GM18867 (cell line): Measurements from ENCODE around the gene TWIST1.

ENCODE experiments used
- ATAC-seq: cut with Tn5 transposase; IDR thresholded peaks from one replicate; pipeline ENCODE4 v1.9.1; 2021; ENCODE audit warnings: mild to moderate bottlenecking, moderate library complexity; ENCODE audit not compliant: unreplicated experiment

Gene TWIST1

GRCh38 chr7:19117091-19117869 is at the start of gene TWIST1:
Gene TWIST1, minus strand, starts transcription at chr7:19117636. Its CDS starts 315 bp downstream, at chr7:19117321.
- ATAC-seq, result peak; percentile 35

DNA sequence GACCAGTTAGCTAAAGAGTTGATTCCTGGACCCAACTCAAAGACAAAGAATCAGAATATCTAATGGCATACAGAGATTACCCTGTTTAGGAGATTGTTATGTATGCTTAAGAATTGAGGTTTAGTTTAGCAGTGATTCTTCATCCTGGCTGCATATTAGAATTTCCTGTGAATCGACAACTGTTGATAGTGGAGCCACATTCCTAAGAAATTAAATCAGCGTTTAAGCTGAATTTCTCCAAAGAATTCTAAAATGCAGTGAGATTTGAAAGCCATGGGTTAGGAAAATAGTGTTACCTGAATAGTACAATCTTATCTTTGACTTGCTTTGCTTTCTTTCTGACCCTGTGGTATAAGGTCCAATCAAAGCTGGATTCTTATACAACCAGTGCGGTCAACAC is 44.2 kb upstream of the TWIST1 start:
- no peak for ATAC-seq

GRCh38 chr7:19146699-19147098 is 29.3 kb upstream of the TWIST1 start:
- no peak for ATAC-seq

DNA sequence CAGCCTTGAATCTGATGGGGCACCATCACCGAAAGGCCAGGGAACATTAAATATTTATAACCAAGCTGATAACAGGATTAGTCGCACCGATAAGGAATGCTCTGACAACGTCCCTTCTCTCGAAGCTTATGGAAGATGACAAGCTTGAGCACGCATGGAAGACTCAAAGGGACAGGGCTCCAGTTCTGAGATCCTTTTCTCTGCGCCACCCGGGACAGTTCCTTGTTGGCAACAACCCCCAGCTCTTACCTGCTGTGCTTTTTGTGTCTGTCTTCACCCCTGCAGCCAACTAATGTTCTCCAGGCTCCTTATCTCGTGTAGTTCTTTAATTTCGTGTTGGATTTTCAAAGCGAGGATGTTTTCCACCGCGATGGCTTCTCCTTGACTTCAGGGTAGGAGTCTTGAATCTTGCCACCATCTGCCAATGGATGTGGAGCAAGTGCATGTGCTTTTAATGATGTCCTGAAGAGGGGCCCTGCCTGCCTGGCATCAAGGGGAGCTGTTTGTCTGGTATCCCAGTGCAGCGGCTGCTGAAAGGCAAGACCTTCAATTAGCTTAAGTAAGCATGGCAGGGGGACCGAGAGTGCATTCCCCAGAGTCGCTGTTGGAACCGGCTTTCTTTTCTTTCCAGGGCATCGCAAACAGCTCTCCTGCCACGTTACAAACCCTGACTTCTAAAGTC is 28.1 kb upstream of the TWIST1 start:
- ATAC-seq, result no peak

GRCh38 chr7:19144661-19145433 is 27.4 kb upstream of the TWIST1 start, which contains the start of gene FERD3L:
Gene FERD3L, minus strand, starts transcription at chr7:19145421. Its CDS starts 59 bp downstream, at chr7:19145362.
- no peak for ATAC-seq

GRCh38 chr7:19143881-19144574 is 26.6 kb upstream of the TWIST1 start:
- ATAC-seq, result no peak

- no peak for ATAC-seq
Observed at GRCh38 chr7:19139706-19140327, 22.4 kb upstream of the TWIST1 start.

DNA sequence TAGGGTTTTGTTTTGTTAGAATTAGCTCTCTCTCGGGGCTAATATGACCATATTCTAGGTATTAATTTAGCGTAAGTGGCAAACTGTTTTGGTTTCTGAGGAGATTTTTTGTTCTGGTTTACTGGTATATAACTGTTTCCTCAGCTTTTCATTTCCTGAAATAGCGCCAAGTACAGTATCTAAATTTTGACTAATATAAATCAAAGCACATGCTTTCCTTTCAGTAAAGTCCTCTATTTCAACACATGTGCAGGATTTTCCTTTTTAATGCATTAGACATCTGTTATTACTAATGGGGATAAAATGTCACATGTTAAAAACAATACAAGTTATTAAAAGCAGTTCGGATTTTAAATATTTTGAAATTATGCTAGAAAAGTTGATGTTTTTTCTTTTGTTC is 16.4 kb upstream of the TWIST1 start:
- ATAC-seq, result no peak

DNA sequence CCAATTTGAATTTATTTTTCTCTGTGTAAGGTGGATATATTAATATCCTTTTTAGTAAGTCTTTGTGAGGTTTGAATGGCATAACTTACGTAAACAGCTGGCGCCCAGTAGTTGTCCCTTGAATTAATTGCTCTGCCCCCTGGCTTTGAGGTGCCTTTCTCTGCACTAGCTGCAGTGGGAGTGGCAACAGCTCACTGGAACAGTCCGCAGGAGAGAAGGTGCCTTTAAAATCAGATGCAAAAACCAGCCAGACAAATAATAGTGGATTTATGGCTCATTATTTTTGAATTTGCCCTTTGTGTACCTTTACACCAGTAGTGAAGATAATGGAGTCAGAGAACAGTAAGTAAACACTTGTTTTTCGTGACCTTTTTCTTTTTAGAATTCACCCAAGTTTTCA is 16.0 kb upstream of the TWIST1 start:
- ATAC-seq, result no peak

DNA sequence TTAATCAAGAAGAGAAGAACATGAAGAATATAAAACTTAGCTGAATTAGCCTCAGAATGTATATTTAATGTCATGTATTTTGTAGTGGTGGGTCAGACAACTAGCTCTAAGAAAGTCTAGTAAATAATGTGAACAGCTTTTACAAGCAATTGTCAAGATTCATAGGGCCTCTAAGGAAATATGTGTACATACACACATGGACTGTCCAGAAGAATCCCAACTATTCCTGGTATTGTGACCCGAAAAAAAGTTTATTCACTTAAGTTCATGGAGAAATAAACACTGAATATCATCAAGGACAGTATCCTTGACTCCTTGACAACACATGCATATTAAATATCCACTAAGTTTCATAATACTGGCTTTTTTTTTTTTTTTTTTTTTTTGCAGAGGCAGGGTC is 11.4 kb upstream of the TWIST1 start:
- ATAC-seq, result no peak

GRCh38 chr7:19121977-19122588 is 4.6 kb upstream of the TWIST1 start:
- no peak for ATAC-seq

DNA sequence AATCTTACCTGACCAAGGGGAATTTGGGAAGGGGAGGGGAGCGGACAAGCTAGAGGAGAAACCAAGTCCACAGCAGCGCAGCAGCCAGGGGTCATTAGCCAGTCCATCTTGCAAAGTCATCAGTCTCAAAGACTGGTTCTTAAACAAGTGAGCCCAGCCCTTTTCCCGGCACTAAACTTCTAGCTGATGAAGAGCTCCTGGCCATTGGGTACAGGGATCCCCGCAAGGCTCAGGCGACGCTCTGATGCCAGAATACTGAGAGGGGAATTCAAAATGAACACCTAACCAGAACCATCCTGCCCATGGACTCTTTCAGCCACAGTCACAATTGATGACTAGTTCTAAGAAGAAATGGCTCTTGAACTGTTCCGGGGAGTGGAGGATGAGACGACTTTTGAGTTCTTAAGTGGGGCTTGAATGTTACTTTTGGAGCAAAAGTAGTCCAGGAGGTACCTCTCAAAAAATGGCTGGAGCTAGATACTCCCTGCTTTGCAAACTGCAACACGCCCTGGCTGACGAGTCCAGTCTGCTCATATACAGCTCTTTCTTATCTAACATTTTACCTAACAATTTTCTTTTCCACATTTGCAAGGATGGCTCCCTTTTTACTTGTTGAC is 2.5 kb upstream of the TWIST1 start:
- ATAC-seq, result no peak

GRCh38 chr7:19119372-19119771 is 1.9 kb upstream of the TWIST1 start:
- ATAC-seq, result no peak

- no peak for ATAC-seq
Observed at GRCh38 chr7:19118636-19119371, 1.4 kb upstream of the TWIST1 start.

- ATAC-seq, result no peak
Observed at GRCh38 chr7:19117870-19118608, 603 bp upstream of the TWIST1 start.

DNA sequence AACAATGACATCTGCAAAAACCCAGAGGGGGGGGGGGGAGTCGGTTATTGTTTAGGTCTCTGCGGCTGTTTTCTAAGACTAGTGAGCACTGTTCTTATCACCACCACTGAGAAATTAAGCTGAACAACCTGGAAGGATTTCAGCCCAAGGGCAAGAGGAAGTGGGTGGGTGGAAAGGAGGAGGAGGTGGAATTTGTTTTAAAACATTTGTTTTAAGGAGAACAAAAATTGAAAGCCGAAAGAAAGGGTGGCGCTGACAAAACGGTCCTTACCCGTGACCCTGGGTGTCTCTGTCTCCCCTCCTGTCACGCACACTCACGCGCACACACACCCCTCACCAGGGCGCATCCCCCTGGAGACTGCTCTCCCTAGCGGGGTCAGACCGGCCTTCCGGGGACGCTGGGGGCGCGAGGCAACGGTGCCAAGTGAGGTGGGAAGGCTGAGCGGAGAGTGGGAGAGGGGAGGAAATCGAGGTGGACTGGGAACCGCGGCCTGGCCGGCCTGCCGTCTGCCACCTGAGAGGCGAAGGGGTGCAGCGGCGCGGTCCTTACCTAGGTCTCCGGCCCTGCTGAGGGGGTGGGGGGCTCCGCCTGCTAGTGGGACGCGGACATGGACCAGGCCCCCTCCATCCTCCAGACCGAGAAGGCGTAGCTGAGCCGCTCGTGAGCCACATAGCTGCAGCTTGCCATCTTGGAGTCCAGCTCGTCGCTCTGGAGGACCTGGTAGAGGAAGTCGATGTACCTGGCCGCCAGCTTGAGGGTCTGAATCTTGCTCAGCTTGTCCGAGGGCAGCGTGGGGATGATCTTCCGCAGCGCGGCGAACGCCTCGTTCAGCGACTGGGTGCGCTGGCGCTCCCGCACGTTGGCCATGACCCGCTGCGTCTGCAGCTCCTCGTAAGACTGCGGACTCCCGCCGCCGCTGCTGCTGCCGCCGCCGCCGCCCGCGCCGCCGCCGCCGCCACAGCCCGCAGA is 1.0 kb downstream of the TWIST1 start:
- ATAC-seq, result peak; percentile 24

GRCh38 chr7:19114551-19114855 is 2.9 kb downstream of the TWIST1 start:
- ATAC-seq, result no peak
